ENCODE measurements around the gene ZNF320. TPM values are rescaled to one million over a fixed set of nuclear protein-coding genes. Genes with fewer than 3 reads are reported as not detected.

The ZNF320 gene
- total and polyA plus RNA-seq, 10 of the 15 experiments (the other 5 are each of a cell fraction or from before 2014, with no cell fraction given): 0.48 to 9.3 (median 1.3) TPM

DNA sequence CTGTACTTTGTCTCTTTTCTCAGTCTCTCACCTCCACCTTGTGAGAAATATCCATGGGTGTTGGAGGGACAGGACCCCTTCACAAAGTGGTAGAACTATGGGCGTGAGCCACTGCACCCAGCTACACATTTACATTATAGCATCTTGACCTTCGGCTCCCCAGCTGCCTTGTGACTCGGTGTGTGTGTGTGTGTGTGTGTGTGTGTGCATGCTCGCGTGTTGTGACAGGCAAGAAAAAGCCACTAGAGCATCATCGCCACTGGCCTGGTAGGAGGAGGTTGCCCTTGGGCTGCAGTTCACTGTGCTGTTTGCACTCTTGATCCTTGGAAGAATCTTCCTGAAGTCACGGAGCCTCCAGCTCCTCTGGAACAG, 39.5 kb upstream of the ZNF320 start:
- Histone ChIP-seq H3K36me3 (ENCODE audit: control insufficient read depth in 2 of 2, insufficient read depth in 2 of 2, low read length in 1 of 2) (peaks cover 0 to 3% of the 10 kb centered on the region in 2 experiments; a peak in 1 of 4 replicates), H3K9me3 (replicated peaks; ENCODE audit: control insufficient read depth, insufficient read depth, low read length) (peaks cover 11% of the 10 kb centered on the region), H3K9ac (ENCODE audit: control insufficient read depth, insufficient read depth, low read length) (no peak overlapping the region), H3K4me1 (ENCODE audit: control insufficient read depth, insufficient read depth, low read length) (peaks cover 6% of the 10 kb centered on the region), H3K4me3 (no peak overlapping the region), H2AFZ (ENCODE audit: control insufficient read depth, low read depth, low read length) (no peak overlapping the region), H3K27me3 (replicated peaks in 1 of 2; ENCODE audit: control insufficient read depth in 2 of 2, insufficient read depth in 2 of 2, low read length in 1 of 2) (no peaks in the 10 kb centered on the region), H4K20me1 (ENCODE audit: control insufficient read depth, insufficient read depth) (no peaks in the 10 kb centered on the region), H3K79me2 (ENCODE audit: control insufficient read depth, insufficient read depth, low read length) (peaks cover 3% of the 10 kb centered on the region), H3K4me2 (ENCODE audit: control insufficient read depth, insufficient read depth) (0 out of 2 replicates have a peak overlapping the region, but pooled peaks have one; percentile 7), H3K27ac (ENCODE audit: control insufficient read depth, insufficient read depth) (no peak overlapping the region)
- no peak for DNase-seq (ENCODE audit: low read depth, low spot score)
- WGBS (ENCODE audit: insufficient coverage, insufficient replicate concordance, low lambda C conversion rate, missing lambda C conversion rate): 95% methylated on average over 7 of the region's 7 CpGs
- intact Hi-C loops (cut with micrococcal nuclease; ENCODE audit: unreplicated experiment): no loop called here
- ChIA-PET SMC1A (ENCODE audit: uncharacterized antibody, unreplicated experiment) (no interaction called here), RAD21 (ENCODE audit: unreplicated experiment) (interaction anchor here (0.6 kb wide), 1 partner anchor 396 kb away, joined by 3 read pairs; no protein-coding TSS in a partner anchor), CTCF (no interaction called here), POLR2A (interaction anchor here (0.5 to 0.7 kb wide), 2 partner anchors 92 to 394 kb away, joined by 3 read pairs; no protein-coding TSS in a partner anchor)
- BruUV-seq (replicated peaks): no TSS peak
- no peak; the same call in 2 of the 3 replicates for ATAC-seq
- FAIRE-seq: no peak
- in situ Hi-C loops (cut with MboI): no loop called here
- TF ChIP-seq ZNF24 (IDR thresholded peaks at IDR 0.05) (no peak), STAT1 (conservative IDR thresholded peaks at IDR 0.05) (no peak), ZBTB33 (IDR thresholded peaks at IDR 0.05) (no peak), SIN3A (IDR thresholded peaks at IDR 0.05; ENCODE audit: low read depth, low read length) (no peak), HCFC1 (IDR thresholded peaks at IDR 0.05; ENCODE audit: low read length) (no peak), BMI1 (IDR thresholded peaks at IDR 0.05; ENCODE audit: borderline replicate concordance) (no peak)
- TF ChIP-seq, protein P1, sequence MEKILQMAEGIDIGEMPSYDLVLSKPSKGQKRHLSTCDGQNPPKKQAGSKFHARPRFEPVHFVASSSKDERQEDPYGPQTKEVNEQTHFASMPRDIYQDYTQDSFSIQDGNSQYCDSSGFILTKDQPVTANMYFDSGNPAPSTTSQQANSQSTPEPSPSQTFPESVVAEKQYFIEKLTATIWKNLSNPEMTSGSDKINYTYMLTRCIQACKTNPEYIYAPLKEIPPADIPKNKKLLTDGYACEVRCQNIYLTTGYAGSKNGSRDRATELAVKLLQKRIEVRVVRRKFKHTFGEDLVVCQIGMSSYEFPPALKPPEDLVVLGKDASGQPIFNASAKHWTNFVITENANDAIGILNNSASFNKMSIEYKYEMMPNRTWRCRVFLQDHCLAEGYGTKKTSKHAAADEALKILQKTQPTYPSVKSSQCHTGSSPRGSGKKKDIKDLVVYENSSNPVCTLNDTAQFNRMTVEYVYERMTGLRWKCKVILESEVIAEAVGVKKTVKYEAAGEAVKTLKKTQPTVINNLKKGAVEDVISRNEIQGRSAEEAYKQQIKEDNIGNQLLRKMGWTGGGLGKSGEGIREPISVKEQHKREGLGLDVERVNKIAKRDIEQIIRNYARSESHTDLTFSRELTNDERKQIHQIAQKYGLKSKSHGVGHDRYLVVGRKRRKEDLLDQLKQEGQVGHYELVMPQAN (conservative IDR thresholded peaks at IDR 0.05): no peak
- TF ChIP-seq, protein P2, sequence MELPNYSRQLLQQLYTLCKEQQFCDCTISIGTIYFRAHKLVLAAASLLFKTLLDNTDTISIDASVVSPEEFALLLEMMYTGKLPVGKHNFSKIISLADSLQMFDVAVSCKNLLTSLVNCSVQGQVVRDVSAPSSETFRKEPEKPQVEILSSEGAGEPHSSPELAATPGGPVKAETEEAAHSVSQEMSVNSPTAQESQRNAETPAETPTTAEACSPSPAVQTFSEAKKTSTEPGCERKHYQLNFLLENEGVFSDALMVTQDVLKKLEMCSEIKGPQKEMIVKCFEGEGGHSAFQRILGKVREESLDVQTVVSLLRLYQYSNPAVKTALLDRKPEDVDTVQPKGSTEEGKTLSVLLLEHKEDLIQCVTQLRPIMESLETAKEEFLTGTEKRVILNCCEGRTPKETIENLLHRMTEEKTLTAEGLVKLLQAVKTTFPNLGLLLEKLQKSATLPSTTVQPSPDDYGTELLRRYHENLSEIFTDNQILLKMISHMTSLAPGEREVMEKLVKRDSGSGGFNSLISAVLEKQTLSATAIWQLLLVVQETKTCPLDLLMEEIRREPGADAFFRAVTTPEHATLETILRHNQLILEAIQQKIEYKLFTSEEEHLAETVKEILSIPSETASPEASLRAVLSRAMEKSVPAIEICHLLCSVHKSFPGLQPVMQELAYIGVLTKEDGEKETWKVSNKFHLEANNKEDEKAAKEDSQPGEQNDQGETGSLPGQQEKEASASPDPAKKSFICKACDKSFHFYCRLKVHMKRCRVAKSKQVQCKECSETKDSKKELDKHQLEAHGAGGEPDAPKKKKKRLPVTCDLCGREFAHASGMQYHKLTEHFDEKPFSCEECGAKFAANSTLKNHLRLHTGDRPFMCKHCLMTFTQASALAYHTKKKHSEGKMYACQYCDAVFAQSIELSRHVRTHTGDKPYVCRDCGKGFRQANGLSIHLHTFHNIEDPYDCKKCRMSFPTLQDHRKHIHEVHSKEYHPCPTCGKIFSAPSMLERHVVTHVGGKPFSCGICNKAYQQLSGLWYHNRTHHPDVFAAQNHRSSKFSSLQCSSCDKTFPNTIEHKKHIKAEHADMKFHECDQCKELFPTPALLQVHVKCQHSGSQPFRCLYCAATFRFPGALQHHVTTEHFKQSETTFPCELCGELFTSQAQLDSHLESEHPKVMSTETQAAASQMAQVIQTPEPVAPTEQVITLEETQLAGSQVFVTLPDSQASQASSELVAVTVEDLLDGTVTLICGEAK (IDR thresholded peaks at IDR 0.05; ENCODE audit: borderline replicate concordance): no peak
- TF ChIP-seq, protein P3, sequence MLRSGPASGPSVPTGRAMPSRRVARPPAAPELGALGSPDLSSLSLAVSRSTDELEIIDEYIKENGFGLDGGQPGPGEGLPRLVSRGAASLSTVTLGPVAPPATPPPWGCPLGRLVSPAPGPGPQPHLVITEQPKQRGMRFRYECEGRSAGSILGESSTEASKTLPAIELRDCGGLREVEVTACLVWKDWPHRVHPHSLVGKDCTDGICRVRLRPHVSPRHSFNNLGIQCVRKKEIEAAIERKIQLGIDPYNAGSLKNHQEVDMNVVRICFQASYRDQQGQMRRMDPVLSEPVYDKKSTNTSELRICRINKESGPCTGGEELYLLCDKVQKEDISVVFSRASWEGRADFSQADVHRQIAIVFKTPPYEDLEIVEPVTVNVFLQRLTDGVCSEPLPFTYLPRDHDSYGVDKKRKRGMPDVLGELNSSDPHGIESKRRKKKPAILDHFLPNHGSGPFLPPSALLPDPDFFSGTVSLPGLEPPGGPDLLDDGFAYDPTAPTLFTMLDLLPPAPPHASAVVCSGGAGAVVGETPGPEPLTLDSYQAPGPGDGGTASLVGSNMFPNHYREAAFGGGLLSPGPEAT (IDR thresholded peaks at IDR 0.05; ENCODE audit: low read depth): no peak
- TF ChIP-seq, protein P4, sequence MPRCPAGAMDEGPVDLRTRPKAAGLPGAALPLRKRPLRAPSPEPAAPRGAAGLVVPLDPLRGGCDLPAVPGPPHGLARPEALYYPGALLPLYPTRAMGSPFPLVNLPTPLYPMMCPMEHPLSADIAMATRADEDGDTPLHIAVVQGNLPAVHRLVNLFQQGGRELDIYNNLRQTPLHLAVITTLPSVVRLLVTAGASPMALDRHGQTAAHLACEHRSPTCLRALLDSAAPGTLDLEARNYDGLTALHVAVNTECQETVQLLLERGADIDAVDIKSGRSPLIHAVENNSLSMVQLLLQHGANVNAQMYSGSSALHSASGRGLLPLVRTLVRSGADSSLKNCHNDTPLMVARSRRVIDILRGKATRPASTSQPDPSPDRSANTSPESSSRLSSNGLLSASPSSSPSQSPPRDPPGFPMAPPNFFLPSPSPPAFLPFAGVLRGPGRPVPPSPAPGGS (IDR thresholded peaks at IDR 0.05; ENCODE audit: borderline replicate concordance, insufficient read depth, low read depth, low read length, poor library complexity, severe bottlenecking): no peak
- TF ChIP-seq, protein P5, sequence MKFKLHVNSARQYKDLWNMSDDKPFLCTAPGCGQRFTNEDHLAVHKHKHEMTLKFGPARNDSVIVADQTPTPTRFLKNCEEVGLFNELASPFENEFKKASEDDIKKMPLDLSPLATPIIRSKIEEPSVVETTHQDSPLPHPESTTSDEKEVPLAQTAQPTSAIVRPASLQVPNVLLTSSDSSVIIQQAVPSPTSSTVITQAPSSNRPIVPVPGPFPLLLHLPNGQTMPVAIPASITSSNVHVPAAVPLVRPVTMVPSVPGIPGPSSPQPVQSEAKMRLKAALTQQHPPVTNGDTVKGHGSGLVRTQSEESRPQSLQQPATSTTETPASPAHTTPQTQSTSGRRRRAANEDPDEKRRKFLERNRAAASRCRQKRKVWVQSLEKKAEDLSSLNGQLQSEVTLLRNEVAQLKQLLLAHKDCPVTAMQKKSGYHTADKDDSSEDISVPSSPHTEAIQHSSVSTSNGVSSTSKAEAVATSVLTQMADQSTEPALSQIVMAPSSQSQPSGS (IDR thresholded peaks at IDR 0.05; ENCODE audit: low read length): no peak

All from GM12878 (cell line).